ENCODE measurements around the gene TTLL3. TPM values are rescaled to one million over a fixed set of nuclear protein-coding genes. Genes with fewer than 3 reads are reported as not detected.
"Not testable (repeated sequence)": the region's sequence is repeated elsewhere in the genome, so short reads cannot be mapped to it uniquely, and the experiment has no call there.

Gene TTLL3
- total RNA-seq, 1 experiment from 2014 or later: 10.3 TPM

GRCh38 chr3:9852528-9852927 is 42.5 kb downstream of the TTLL3 start:
- Mint-ChIP-seq H3K27ac (ENCODE audit: unreplicated experiment) (no peak overlapping the region), H3K9me3 (ENCODE audit: unreplicated experiment) (no peaks in the 10 kb centered on the region), H3K27me3 (ENCODE audit: insufficient read depth, unreplicated experiment) (no peaks in the 10 kb centered on the region), H3K36me3 (ENCODE audit: insufficient read depth, unreplicated experiment) (no peaks in the 10 kb centered on the region), H3K4me1 (ENCODE audit: low read depth, unreplicated experiment) (peaks cover 7% of the 10 kb centered on the region), H3K4me3 (ENCODE audit: unreplicated experiment) (no peak overlapping the region)
- CTCF ChIA-PET: no interaction called here
- H3K4me3 ChIP-seq (ENCODE audit: low read depth, low read length): no peak overlapping the region
- DNase-seq: no peak
- H3K4me1 ChIP-seq: peaks cover 28% of the 10 kb centered on the region
- no peak for TF ChIP-seq CTCF (IDR thresholded peaks at IDR 0.05; ENCODE audit: insufficient read depth in 1 of 2, low read depth in 1 of 2, low read length in 1 of 2, severe bottlenecking in 1 of 2, unreplicated experiment in 1 of 2)
- BruUV-seq (replicated peaks): no TSS peak
- no peaks in the 10 kb centered on the region for H3K36me3 ChIP-seq (ENCODE audit: control insufficient read depth, insufficient read depth, low read length)
- no peaks in the 10 kb centered on the region for H3K9me3 ChIP-seq
- POLR2A ChIA-PET: no interaction called here
- no peaks in the 10 kb centered on the region for H3K27me3 ChIP-seq (replicated peaks; ENCODE audit: control insufficient read depth, insufficient read depth, low read length)
- intact Hi-C loops (cut with micrococcal nuclease; ENCODE audit: unreplicated experiment): no loop called here

DNA sequence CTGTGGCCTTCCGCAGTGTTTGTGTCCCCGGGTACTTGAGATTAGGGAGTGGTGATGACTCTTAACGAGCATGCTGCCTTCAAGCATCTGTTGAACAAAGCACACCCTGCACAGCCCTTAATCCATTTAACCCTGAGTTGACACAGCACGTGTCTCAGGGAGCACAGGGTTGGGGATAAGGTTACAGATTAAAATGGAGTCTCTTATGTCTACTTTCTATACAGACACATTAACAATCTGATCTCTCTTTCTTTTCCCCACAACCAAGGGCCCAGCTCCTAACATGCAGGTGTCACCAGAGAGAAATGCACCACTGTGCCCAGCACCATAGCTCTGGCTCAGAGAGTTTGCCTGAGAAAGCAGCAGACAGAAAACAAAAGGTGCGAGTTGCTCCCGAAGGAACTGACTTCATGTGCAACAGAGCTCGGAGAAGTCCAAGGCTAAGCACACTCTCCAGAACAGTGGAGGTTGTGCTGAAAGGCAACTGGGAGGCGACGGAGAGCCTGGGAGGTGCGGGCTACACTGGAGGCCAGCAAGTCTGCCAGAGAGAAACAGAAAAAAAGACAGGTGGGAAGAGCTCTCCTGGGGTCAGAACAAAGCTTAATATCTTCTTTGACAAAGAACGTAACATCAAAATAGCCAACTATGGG is 44.4 kb downstream of the TTLL3 start:
- H3K27me3 ChIP-seq (replicated peaks; ENCODE audit: control insufficient read depth, insufficient read depth, low read length); H3K27me3 Mint-ChIP-seq (ENCODE audit: insufficient read depth, unreplicated experiment); H3K4me3 Mint-ChIP-seq (ENCODE audit: unreplicated experiment); H3K9me3 Mint-ChIP-seq (ENCODE audit: unreplicated experiment); DNase-seq; H3K4me3 ChIP-seq (ENCODE audit: low read depth, low read length); H3K36me3 ChIP-seq (ENCODE audit: control insufficient read depth, insufficient read depth, low read length); H3K9me3 ChIP-seq; H3K4me1 Mint-ChIP-seq (ENCODE audit: low read depth, unreplicated experiment); H3K36me3 Mint-ChIP-seq (ENCODE audit: insufficient read depth, unreplicated experiment); intact Hi-C loops (cut with micrococcal nuclease; ENCODE audit: unreplicated experiment); BruUV-seq (replicated peaks); H3K27ac Mint-ChIP-seq (ENCODE audit: unreplicated experiment): not testable (repeated sequence)
- ChIA-PET POLR2A (interaction anchor here (0.6 kb wide), 1 partner anchor 17 kb away, joined by 5 read pairs; no protein-coding TSS in a partner anchor), CTCF (interaction anchor here (0.6 kb wide), 1 partner anchor 15 kb away, joined by 3 read pairs; no protein-coding TSS in a partner anchor)
- H3K4me1 ChIP-seq: peaks cover 11% of the 10 kb centered on the region

- Mint-ChIP-seq H3K4me1 (ENCODE audit: low read depth, unreplicated experiment) (no peaks in the 10 kb centered on the region), H3K27me3 (ENCODE audit: insufficient read depth, unreplicated experiment) (no peaks in the 10 kb centered on the region), H3K27ac (ENCODE audit: unreplicated experiment) (no peak overlapping the region), H3K4me3 (ENCODE audit: unreplicated experiment) (no peak overlapping the region), H3K36me3 (ENCODE audit: insufficient read depth, unreplicated experiment) (no peaks in the 10 kb centered on the region), H3K9me3 (ENCODE audit: unreplicated experiment) (no peaks in the 10 kb centered on the region)
- no TSS peak for BruUV-seq (replicated peaks)
- Histone ChIP-seq H3K36me3 (ENCODE audit: control insufficient read depth, insufficient read depth, low read length) (no peaks in the 10 kb centered on the region), H3K4me3 (ENCODE audit: low read depth, low read length) (no peak overlapping the region), H3K27me3 (replicated peaks; ENCODE audit: control insufficient read depth, insufficient read depth, low read length) (no peaks in the 10 kb centered on the region), H3K4me1 (peaks cover 5% of the 10 kb centered on the region; the same call in 1 of the 2 replicates), H3K9me3 (no peaks in the 10 kb centered on the region)
- DNase-seq: no peak
- no peak for TF ChIP-seq CTCF (IDR thresholded peaks at IDR 0.05; ENCODE audit: insufficient read depth in 1 of 2, low read depth in 1 of 2, low read length in 1 of 2, severe bottlenecking in 1 of 2, unreplicated experiment in 1 of 2)
- CTCF ChIA-PET: no interaction called here
- POLR2A ChIA-PET: no interaction called here
- intact Hi-C loops (cut with micrococcal nuclease; ENCODE audit: unreplicated experiment): no loop called here
Measured at GRCh38 chr3:9855594-9855993, 45.5 kb downstream of the TTLL3 start.

All from Caco-2 (cell line).